ENCODE measurements around the gene JPH2.
"Not testable (repeated sequence)": the region's sequence is repeated elsewhere in the genome, so short reads cannot be mapped to it uniquely, and the experiment has no call there.

JPH2 gene

GRCh38 chr20:44129911-44130718, 56.9 kb downstream of the JPH2 start:
- Histone ChIP-seq H3K4me1 (ENCODE audit: control insufficient read depth in 2 of 2, insufficient read depth in 2 of 2, low read length in 2 of 2) (no peaks in the 10 kb centered on the region), H3K27ac (ENCODE audit: low read depth in 2 of 2, low read length in 2 of 2) (no peak overlapping the region), H3K4me3 (ENCODE audit: low read length in 2 of 2) (no peak overlapping the region), H3K36me3 (ENCODE audit: control insufficient read depth in 2 of 2, insufficient read depth in 2 of 2, low read length in 2 of 2) (no peaks in the 10 kb centered on the region), H3K9ac (ENCODE audit: low read depth in 1 of 2, low read length in 2 of 2) (no peak overlapping the region), H3K27me3 (ENCODE audit: control insufficient read depth in 2 of 2, insufficient read depth in 2 of 2, low read length in 2 of 2) (peaks cover 0 to 2% of the 10 kb centered on the region in 2 donors), H3K9me3 (ENCODE audit: control insufficient read depth in 2 of 2, low read length in 2 of 2) (no peaks in the 10 kb centered on the region)

GRCh38 chr20:44129300-44129699, 57.7 kb downstream of the JPH2 start:
- H3K9me3 ChIP-seq (ENCODE audit: control insufficient read depth in 2 of 2, low read length in 2 of 2); H3K4me1 ChIP-seq (ENCODE audit: control insufficient read depth in 2 of 2, insufficient read depth in 2 of 2, low read length in 2 of 2); H3K4me3 ChIP-seq (ENCODE audit: low read length in 2 of 2); H3K9ac ChIP-seq (ENCODE audit: low read depth in 1 of 2, low read length in 2 of 2); H3K27ac ChIP-seq (ENCODE audit: low read depth in 2 of 2, low read length in 2 of 2); H3K36me3 ChIP-seq (ENCODE audit: control insufficient read depth in 2 of 2, insufficient read depth in 2 of 2, low read length in 2 of 2); H3K27me3 ChIP-seq (ENCODE audit: control insufficient read depth in 2 of 2, insufficient read depth in 2 of 2, low read length in 2 of 2): not testable (repeated sequence)

GRCh38 chr20:44126445-44126844, 60.5 kb downstream of the JPH2 start:
- Histone ChIP-seq H3K27me3 (ENCODE audit: control insufficient read depth in 2 of 2, insufficient read depth in 2 of 2, low read length in 2 of 2) (peaks cover 0 to 2% of the 10 kb centered on the region in 2 donors), H3K4me3 (ENCODE audit: low read length in 2 of 2) (no peak overlapping the region), H3K4me1 (ENCODE audit: control insufficient read depth in 2 of 2, insufficient read depth in 2 of 2, low read length in 2 of 2) (no peaks in the 10 kb centered on the region), H3K36me3 (ENCODE audit: control insufficient read depth in 2 of 2, insufficient read depth in 2 of 2, low read length in 2 of 2) (no peaks in the 10 kb centered on the region), H3K27ac (ENCODE audit: low read depth in 2 of 2, low read length in 2 of 2) (no peak overlapping the region), H3K9me3 (ENCODE audit: control insufficient read depth in 2 of 2, low read length in 2 of 2) (no peaks in the 10 kb centered on the region), H3K9ac (ENCODE audit: low read depth in 1 of 2, low read length in 2 of 2) (no peak overlapping the region)

- Histone ChIP-seq H3K9me3 (ENCODE audit: control insufficient read depth in 2 of 2, low read length in 2 of 2) (no peaks in the 10 kb centered on the region), H3K27me3 (ENCODE audit: control insufficient read depth in 2 of 2, insufficient read depth in 2 of 2, low read length in 2 of 2) (peaks cover 0 to 2% of the 10 kb centered on the region in 2 donors), H3K4me1 (ENCODE audit: control insufficient read depth in 2 of 2, insufficient read depth in 2 of 2, low read length in 2 of 2) (no peaks in the 10 kb centered on the region), H3K27ac (ENCODE audit: low read depth in 2 of 2, low read length in 2 of 2) (no peak overlapping the region), H3K9ac (ENCODE audit: low read depth in 1 of 2, low read length in 2 of 2) (no peak overlapping the region), H3K4me3 (ENCODE audit: low read length in 2 of 2) (no peak overlapping the region), H3K36me3 (ENCODE audit: control insufficient read depth in 2 of 2, insufficient read depth in 2 of 2, low read length in 2 of 2) (no peaks in the 10 kb centered on the region)
Measured at GRCh38 chr20:44125332-44126127, 61.5 kb downstream of the JPH2 start.

GRCh38 chr20:44123874-44124535, 63.0 kb downstream of the JPH2 start:
- Histone ChIP-seq H3K9me3 (ENCODE audit: control insufficient read depth in 2 of 2, low read length in 2 of 2) (no peaks in the 10 kb centered on the region), H3K4me3 (ENCODE audit: low read length in 2 of 2) (no peak overlapping the region), H3K27me3 (ENCODE audit: control insufficient read depth in 2 of 2, insufficient read depth in 2 of 2, low read length in 2 of 2) (peaks cover 0 to 2% of the 10 kb centered on the region in 2 donors), H3K9ac (ENCODE audit: low read depth in 1 of 2, low read length in 2 of 2) (no peak overlapping the region), H3K36me3 (ENCODE audit: control insufficient read depth in 2 of 2, insufficient read depth in 2 of 2, low read length in 2 of 2) (no peaks in the 10 kb centered on the region), H3K27ac (ENCODE audit: low read depth in 2 of 2, low read length in 2 of 2) (no peak overlapping the region), H3K4me1 (ENCODE audit: control insufficient read depth in 2 of 2, insufficient read depth in 2 of 2, low read length in 2 of 2) (no peaks in the 10 kb centered on the region)

- Histone ChIP-seq H3K9me3 (ENCODE audit: control insufficient read depth in 2 of 2, low read length in 2 of 2) (no peaks in the 10 kb centered on the region), H3K27me3 (ENCODE audit: control insufficient read depth in 2 of 2, insufficient read depth in 2 of 2, low read length in 2 of 2) (peaks cover 0 to 5% of the 10 kb centered on the region in 2 donors), H3K4me3 (ENCODE audit: low read length in 2 of 2) (no peak overlapping the region), H3K36me3 (ENCODE audit: control insufficient read depth in 2 of 2, insufficient read depth in 2 of 2, low read length in 2 of 2) (no peaks in the 10 kb centered on the region), H3K4me1 (ENCODE audit: control insufficient read depth in 2 of 2, insufficient read depth in 2 of 2, low read length in 2 of 2) (no peaks in the 10 kb centered on the region), H3K27ac (ENCODE audit: low read depth in 2 of 2, low read length in 2 of 2) (peak overlapping the region in 1 of 2 donors; percentile 9), H3K9ac (ENCODE audit: low read depth in 1 of 2, low read length in 2 of 2) (no peak overlapping the region)
Measured at GRCh38 chr20:44123251-44123650, 63.7 kb downstream of the JPH2 start.

GRCh38 chr20:44120676-44121425, 66.1 kb downstream of the JPH2 start:
- H3K27me3 ChIP-seq (ENCODE audit: control insufficient read depth in 2 of 2, insufficient read depth in 2 of 2, low read length in 2 of 2): peaks cover 0 to 2% of the 10 kb centered on the region in 2 donors
- no peaks in the 10 kb centered on the region for H3K9me3 ChIP-seq (ENCODE audit: control insufficient read depth in 2 of 2, low read length in 2 of 2)
- H3K9ac ChIP-seq (ENCODE audit: low read depth in 1 of 2, low read length in 2 of 2): no peak overlapping the region
- H3K27ac ChIP-seq (ENCODE audit: low read depth in 2 of 2, low read length in 2 of 2): no peak overlapping the region
- H3K36me3 ChIP-seq (ENCODE audit: control insufficient read depth in 2 of 2, insufficient read depth in 2 of 2, low read length in 2 of 2): no peaks in the 10 kb centered on the region
- no peak overlapping the region for H3K4me3 ChIP-seq (ENCODE audit: low read length in 2 of 2)
- no peaks in the 10 kb centered on the region for H3K4me1 ChIP-seq (ENCODE audit: control insufficient read depth in 2 of 2, insufficient read depth in 2 of 2, low read length in 2 of 2)

GRCh38 chr20:44118185-44119033, 68.6 kb downstream of the JPH2 start:
- H3K4me3 ChIP-seq (ENCODE audit: low read length in 2 of 2): no peak overlapping the region
- H3K9ac ChIP-seq (ENCODE audit: low read depth in 1 of 2, low read length in 2 of 2): no peak overlapping the region
- H3K27me3 ChIP-seq (ENCODE audit: control insufficient read depth in 2 of 2, insufficient read depth in 2 of 2, low read length in 2 of 2): peaks cover 3 to 5% of the 10 kb centered on the region in 2 donors
- H3K27ac ChIP-seq (ENCODE audit: low read depth in 2 of 2, low read length in 2 of 2): no peak overlapping the region
- H3K9me3 ChIP-seq (ENCODE audit: control insufficient read depth in 2 of 2, low read length in 2 of 2): no peaks in the 10 kb centered on the region
- no peaks in the 10 kb centered on the region for H3K36me3 ChIP-seq (ENCODE audit: control insufficient read depth in 2 of 2, insufficient read depth in 2 of 2, low read length in 2 of 2)
- no peaks in the 10 kb centered on the region for H3K4me1 ChIP-seq (ENCODE audit: control insufficient read depth in 2 of 2, insufficient read depth in 2 of 2, low read length in 2 of 2)

Data from mucosa of rectum (tissue), 2 donors.